Heart left ventricle (tissue), 13 donors: ENCODE results near the gene MYH3.

Source experiments
- POLR2A ChIP-seq, 2 donors: fragments of 450-650 bp; IDR thresholded peaks; one replicate each; pipeline ENCODE4 v1.6.1; 2017; ENCODE audit warnings: antibody characterized with exemption in 2 of 2, mild to moderate bottlenecking in 2 of 2, moderate library complexity in 2 of 2
- TF ChIP-seq, protein P1 (sequence below), 12 donors: fragments of 200-600 bp; sonication (generic) in 4 of 12; IDR thresholded peaks; one replicate each; pipeline versions ENCODE4 v1.5.0 to v1.8.0; 2018 to 2022; ENCODE audit warnings: antibody characterized with exemption in 12 of 12, mild to moderate bottlenecking in 5 of 12
- donor health status: ischemic (EF 13 %, LVEDD 7.1; RV severe dilation, severe dysfunction).
- donor health status: DM: no; HTN: yes; CAD: no.
- donor health status: DM: no; HTN: no; CAD: no.
- donor health status: ischemic (EF 25% LVEDD 6.9; RV normal size, moderate dysfunction).
- donor health status: ischemic (EF 25% LVEDD 5.7; RV mildly dilated, moderate dysfunction).
- donor health status: ischemic (EF 35%, LVEDD 5.7; RV mildly dilated, moderate dysfunction).
- donor health status: nonischemic (EF 11% LVEDD 7.7; RV severe dilation, severe dysfunction).
- donor health status: DM: yes; HTN: yes; CAD: no.
- donor health status: PGD.
- donor health status: ischemic (EF 29% LVEDD 5.4; RV normal size, mild dysfunction).
- donor health status: nonischemic (EF 23%, LVEDD 6.1; RV moderate dilation, normal function).

- TF ChIP-seq, protein P1, sequence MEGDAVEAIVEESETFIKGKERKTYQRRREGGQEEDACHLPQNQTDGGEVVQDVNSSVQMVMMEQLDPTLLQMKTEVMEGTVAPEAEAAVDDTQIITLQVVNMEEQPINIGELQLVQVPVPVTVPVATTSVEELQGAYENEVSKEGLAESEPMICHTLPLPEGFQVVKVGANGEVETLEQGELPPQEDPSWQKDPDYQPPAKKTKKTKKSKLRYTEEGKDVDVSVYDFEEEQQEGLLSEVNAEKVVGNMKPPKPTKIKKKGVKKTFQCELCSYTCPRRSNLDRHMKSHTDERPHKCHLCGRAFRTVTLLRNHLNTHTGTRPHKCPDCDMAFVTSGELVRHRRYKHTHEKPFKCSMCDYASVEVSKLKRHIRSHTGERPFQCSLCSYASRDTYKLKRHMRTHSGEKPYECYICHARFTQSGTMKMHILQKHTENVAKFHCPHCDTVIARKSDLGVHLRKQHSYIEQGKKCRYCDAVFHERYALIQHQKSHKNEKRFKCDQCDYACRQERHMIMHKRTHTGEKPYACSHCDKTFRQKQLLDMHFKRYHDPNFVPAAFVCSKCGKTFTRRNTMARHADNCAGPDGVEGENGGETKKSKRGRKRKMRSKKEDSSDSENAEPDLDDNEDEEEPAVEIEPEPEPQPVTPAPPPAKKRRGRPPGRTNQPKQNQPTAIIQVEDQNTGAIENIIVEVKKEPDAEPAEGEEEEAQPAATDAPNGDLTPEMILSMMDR (IDR thresholded peaks at IDR 0.05): no peak
- TF ChIP-seq POLR2A (IDR thresholded peaks at IDR 0.05): no peak
Observed at GRCh38 chr17:10699856-10700255, 42.7 kb upstream of the MYH3 start.
